ENCODE measurements around the gene KCNJ2.

- TF ChIP-seq POLR2A (IDR thresholded peaks at IDR 0.05) (no peak), CTCF (IDR thresholded peaks at IDR 0.05) (no peak)
These were observed 46.3 kb downstream of the KCNJ2 start for GRCh38 chr17:70215656-70216055.
